ENCODE results near the gene FAM117B. TPM values are rescaled to one million over a fixed set of nuclear protein-coding genes. Genes with fewer than 3 reads are reported as not detected.

FAM117B gene
- total RNA-seq, 1 donor from 2014 or later: 21.4 TPM

DNA sequence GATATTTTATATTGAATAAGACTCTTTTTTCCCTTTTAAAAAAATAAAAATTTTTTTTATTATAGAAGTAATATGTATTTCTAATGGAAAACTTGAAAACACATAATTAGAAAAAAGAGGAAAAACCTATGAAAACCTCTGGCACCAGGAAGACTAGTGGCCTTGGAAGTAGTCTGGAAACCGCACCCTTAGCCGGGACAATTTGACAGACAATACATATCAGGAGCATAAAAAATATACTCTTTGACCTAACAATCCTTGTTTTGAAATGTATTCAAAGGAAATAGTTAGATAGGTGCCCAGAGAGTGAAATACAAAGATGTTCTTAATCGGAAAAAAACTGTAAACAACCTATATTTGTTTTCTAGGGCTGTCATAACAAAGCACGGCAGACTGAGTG is 34.9 kb upstream of the FAM117B start:
- H3K36me3 Mint-ChIP-seq: no peaks in the 10 kb centered on the region
- no peaks in the 10 kb centered on the region for H3K9me3 Mint-ChIP-seq
- no peak overlapping the region for H3K4me3 Mint-ChIP-seq
- DNase-seq (ENCODE audit: extremely low spot score, unreplicated experiment): no peak
- H3K27me3 Mint-ChIP-seq: no peaks in the 10 kb centered on the region
- TF ChIP-seq, protein P1, sequence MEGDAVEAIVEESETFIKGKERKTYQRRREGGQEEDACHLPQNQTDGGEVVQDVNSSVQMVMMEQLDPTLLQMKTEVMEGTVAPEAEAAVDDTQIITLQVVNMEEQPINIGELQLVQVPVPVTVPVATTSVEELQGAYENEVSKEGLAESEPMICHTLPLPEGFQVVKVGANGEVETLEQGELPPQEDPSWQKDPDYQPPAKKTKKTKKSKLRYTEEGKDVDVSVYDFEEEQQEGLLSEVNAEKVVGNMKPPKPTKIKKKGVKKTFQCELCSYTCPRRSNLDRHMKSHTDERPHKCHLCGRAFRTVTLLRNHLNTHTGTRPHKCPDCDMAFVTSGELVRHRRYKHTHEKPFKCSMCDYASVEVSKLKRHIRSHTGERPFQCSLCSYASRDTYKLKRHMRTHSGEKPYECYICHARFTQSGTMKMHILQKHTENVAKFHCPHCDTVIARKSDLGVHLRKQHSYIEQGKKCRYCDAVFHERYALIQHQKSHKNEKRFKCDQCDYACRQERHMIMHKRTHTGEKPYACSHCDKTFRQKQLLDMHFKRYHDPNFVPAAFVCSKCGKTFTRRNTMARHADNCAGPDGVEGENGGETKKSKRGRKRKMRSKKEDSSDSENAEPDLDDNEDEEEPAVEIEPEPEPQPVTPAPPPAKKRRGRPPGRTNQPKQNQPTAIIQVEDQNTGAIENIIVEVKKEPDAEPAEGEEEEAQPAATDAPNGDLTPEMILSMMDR (conservative IDR thresholded peaks at IDR 0.05): no peak
- H3K27ac Mint-ChIP-seq: no peak overlapping the region
- H3K4me1 Mint-ChIP-seq (ENCODE audit: unreplicated experiment): no peaks in the 10 kb centered on the region

GRCh38 chr2:202604699-202605098 is 30.1 kb upstream of the FAM117B start:
- H3K9me3 Mint-ChIP-seq: no peaks in the 10 kb centered on the region
- H3K4me1 Mint-ChIP-seq (ENCODE audit: unreplicated experiment): no peaks in the 10 kb centered on the region
- no peak overlapping the region for H3K27ac Mint-ChIP-seq
- TF ChIP-seq, protein P1 (conservative IDR thresholded peaks at IDR 0.05): no peak
- no peaks in the 10 kb centered on the region for H3K27me3 Mint-ChIP-seq
- no peak for DNase-seq (ENCODE audit: extremely low spot score, unreplicated experiment)
- no peaks in the 10 kb centered on the region for H3K36me3 Mint-ChIP-seq
- no peak overlapping the region for H3K4me3 Mint-ChIP-seq

DNA sequence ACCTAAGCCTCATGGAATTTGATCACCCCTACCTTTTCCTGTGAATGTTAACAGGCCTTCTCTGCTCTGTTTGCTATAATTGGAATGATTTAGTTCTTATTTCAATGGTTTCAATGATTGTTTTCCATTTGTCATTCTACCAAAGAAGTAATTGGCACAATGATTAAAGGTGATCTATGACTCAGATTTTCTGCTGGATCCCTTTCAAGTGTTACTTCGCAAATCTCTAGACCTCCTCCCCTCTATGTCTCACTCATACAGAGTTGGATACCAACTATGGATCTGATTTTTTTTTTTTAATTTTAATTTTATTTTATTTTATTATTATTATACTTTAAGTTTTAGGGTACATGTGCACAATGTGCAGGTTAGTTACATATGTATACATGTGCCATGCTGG is 29.6 kb upstream of the FAM117B start:
- no peak for DNase-seq (ENCODE audit: extremely low spot score, unreplicated experiment)
- TF ChIP-seq, protein P1 (conservative IDR thresholded peaks at IDR 0.05): no peak
- Mint-ChIP-seq H3K9me3 (no peaks in the 10 kb centered on the region), H3K27me3 (no peaks in the 10 kb centered on the region), H3K4me3 (no peak overlapping the region), H3K27ac (no peak overlapping the region), H3K4me1 (ENCODE audit: unreplicated experiment) (no peaks in the 10 kb centered on the region), H3K36me3 (no peaks in the 10 kb centered on the region)

DNA sequence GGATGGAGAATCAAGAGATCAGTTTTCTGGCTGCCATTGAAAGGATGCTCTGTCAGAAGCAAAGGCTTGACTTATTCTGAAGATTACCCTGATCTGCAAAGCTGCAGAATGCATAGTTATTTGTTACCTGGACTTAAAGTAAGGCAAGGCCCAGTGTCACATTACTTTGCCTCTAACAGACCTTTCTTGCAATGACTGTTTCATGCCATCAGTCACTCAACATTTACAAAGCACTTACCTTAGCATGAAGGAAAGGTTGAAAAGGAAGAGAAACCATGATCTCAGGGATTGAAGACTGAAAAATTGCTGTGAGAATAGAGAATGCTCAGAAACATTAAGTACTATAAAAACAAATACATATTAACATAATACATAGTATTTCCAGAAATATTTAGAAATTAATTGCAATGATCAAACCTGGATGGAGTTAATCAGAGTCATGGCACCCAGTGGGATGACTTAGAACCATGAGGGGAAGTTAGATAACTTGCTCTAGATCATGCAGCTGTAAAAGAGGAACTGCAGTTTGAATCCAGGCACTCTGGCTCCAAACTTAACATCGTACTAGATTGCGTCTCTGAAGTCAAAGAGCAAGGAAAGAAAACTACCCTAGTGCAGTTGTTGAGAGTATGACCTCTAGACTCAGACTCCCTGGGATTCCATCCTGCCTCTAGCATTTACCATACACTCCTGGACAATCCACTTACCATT is 26.5 kb upstream of the FAM117B start:
- Mint-ChIP-seq H3K27me3 (no peaks in the 10 kb centered on the region), H3K9me3 (no peaks in the 10 kb centered on the region), H3K4me1 (ENCODE audit: unreplicated experiment) (no peaks in the 10 kb centered on the region), H3K27ac (no peak overlapping the region), H3K4me3 (no peak overlapping the region), H3K36me3 (no peaks in the 10 kb centered on the region)
- no peak for DNase-seq (ENCODE audit: extremely low spot score, unreplicated experiment)
- TF ChIP-seq, protein P1 (conservative IDR thresholded peaks at IDR 0.05): no peak

DNA sequence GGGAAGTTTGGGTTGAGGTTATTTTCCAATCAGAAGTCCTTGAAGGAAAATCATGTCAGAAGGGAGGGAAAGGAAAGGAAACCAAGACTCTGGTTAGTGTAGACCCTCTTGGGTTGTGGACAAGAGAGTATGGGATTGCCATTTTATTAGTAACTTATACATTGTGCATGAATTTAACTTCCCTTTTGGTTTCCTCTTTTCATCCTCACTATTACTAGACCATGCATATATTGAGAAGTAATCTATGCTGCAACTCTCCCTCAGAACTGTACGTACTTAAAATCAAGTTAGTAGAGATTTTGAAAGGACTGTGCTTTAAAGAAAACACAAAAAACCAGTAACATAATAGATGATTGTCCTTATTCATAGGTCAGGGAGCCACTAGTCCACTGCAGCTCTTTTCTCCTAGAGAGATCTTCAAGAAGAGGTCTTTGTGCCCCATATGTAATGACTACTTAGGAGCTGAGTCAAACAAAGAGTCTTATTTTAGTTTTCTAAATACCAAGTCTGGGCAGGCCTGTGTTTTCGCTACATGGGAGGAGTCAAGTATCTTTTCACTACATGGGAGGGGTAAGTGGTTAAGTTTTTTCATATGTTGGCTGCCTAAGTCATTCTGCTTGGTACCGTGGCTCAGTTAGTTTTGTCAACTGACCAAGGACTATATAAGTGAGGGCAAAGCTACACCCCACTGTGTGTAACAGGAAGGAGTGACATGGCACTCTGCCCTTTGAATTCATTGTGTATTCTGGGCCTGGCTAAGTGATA is 25.2 kb upstream of the FAM117B start:
- DNase-seq (ENCODE audit: extremely low spot score, unreplicated experiment): no peak
- Mint-ChIP-seq H3K27me3 (no peaks in the 10 kb centered on the region), H3K27ac (no peak overlapping the region), H3K36me3 (no peaks in the 10 kb centered on the region), H3K9me3 (no peaks in the 10 kb centered on the region), H3K4me1 (ENCODE audit: unreplicated experiment) (no peaks in the 10 kb centered on the region), H3K4me3 (no peak overlapping the region)
- TF ChIP-seq, protein P1 (conservative IDR thresholded peaks at IDR 0.05): no peak

Measured in type B pancreatic cell (in vitro differentiated cells).